OCI-LY1 (cell line): ENCODE data around the gene POLE.

ENCODE experiments used
- H2AFZ ChIP-seq: fragments of 200-600 bp; sonication (generic), shearing (Covaris generic); 2 replicates; pipeline ENCODE4 v1.6.0; 2014; ENCODE audit warnings: antibody characterized with exemption, mild to moderate bottlenecking, low read length
- H3F3A ChIP-seq: fragments of 200-600 bp; sonication (generic), shearing (Covaris generic); 2 replicates; pipeline ENCODE4 v1.6.0; 2014; ENCODE audit warnings: mild to moderate bottlenecking, antibody characterized with exemption, low read length, moderate library complexity; ENCODE audit not compliant: insufficient read depth
- H3K27ac ChIP-seq: fragments of 200-600 bp; sonication (generic); 2 replicates; pipeline ENCODE4 v1.5.1; 2014; ENCODE audit warnings: low read length, mixed run types, mild to moderate bottlenecking, low read depth; ENCODE audit not compliant: poor library complexity, severe bottlenecking
- H3K27me3 ChIP-seq: fragments of 200-600 bp; sonication (generic); 2 replicates; pipeline ENCODE4 v1.6.0; 2014; ENCODE audit warnings: antibody characterized with exemption, mild to moderate bottlenecking, low read length, moderate library complexity; ENCODE audit not compliant: insufficient read depth
- H3K36me3 ChIP-seq: fragments of 200-600 bp; sonication (generic); 2 replicates; pipeline ENCODE4 v1.6.1; 2014; ENCODE audit warnings: mild to moderate bottlenecking, antibody characterized with exemption, low read length, moderate library complexity, mixed read lengths; ENCODE audit not compliant: insufficient read depth
- H3K4me1 ChIP-seq: fragments of 200-600 bp; sonication (generic); 2 replicates; pipeline ENCODE4 v1.5.1; 2014; ENCODE audit warnings: mild to moderate bottlenecking, low read length, moderate library complexity; ENCODE audit not compliant: insufficient read depth, severe bottlenecking
- H3K4me2 ChIP-seq: fragments of 200-600 bp; sonication (generic), shearing (Covaris generic); 2 replicates; pipeline ENCODE4 v1.6.1; 2014; ENCODE audit warnings: low read length
- H3K4me3 ChIP-seq: fragments of 200-600 bp; sonication (generic); 2 replicates; pipeline ENCODE4 v1.5.1; 2014; ENCODE audit warnings: low read length, low read depth, mild to moderate bottlenecking, mixed read lengths; ENCODE audit not compliant: poor library complexity, severe bottlenecking
- H3K79me2 ChIP-seq: fragments of 200-600 bp; shearing (Covaris generic); 2 replicates; pipeline ENCODE4 v1.6.1; 2016; ENCODE audit warnings: mixed run types, low read length, mixed read lengths; ENCODE audit not compliant: insufficient read depth
- H3K9ac ChIP-seq: fragments of 200-600 bp; sonication (generic), shearing (Covaris generic); 2 replicates; pipeline ENCODE4 v1.6.1; 2014; ENCODE audit warnings: mild to moderate bottlenecking, low read length, mixed read lengths
- H3K9me2 ChIP-seq: fragments of 200-600 bp; sonication (generic), shearing (Covaris generic); 2 replicates; pipeline ENCODE4 v1.6.1; 2014; ENCODE audit warnings: low read depth, mild to moderate bottlenecking, low read length, mixed read lengths
- H3K9me3 ChIP-seq: fragments of 200-600 bp; shearing (Covaris generic); 2 replicates; pipeline ENCODE4 v1.6.1; 2014; ENCODE audit warnings: low read length, mixed read lengths
- H4K20me1 ChIP-seq: fragments of 200-600 bp; sonication (generic), shearing (Covaris generic); 2 replicates; pipeline ENCODE4 v1.6.0; 2016; ENCODE audit warnings: mild to moderate bottlenecking, low read length; ENCODE audit not compliant: insufficient read depth
- EZH2 ChIP-seq: fragments of 200-600 bp; sonication (generic), shearing (Covaris generic); IDR thresholded peaks from 2 replicates; pipeline ENCODE4 v1.8.0; 2017; ENCODE audit warnings: borderline replicate concordance, mixed run types, mild to moderate bottlenecking, antibody characterized with exemption, low read length, moderate library complexity, mixed read lengths
- TF ChIP-seq, protein P1 (sequence below): fragments of 200-600 bp; sonication (generic), shearing (Covaris generic); IDR thresholded peaks from 2 replicates; pipeline ENCODE4 v1.5.1; 2017; ENCODE audit warnings: mild to moderate bottlenecking, antibody characterized with exemption, low read length, moderate library complexity, mixed read lengths

The POLE gene

DNA sequence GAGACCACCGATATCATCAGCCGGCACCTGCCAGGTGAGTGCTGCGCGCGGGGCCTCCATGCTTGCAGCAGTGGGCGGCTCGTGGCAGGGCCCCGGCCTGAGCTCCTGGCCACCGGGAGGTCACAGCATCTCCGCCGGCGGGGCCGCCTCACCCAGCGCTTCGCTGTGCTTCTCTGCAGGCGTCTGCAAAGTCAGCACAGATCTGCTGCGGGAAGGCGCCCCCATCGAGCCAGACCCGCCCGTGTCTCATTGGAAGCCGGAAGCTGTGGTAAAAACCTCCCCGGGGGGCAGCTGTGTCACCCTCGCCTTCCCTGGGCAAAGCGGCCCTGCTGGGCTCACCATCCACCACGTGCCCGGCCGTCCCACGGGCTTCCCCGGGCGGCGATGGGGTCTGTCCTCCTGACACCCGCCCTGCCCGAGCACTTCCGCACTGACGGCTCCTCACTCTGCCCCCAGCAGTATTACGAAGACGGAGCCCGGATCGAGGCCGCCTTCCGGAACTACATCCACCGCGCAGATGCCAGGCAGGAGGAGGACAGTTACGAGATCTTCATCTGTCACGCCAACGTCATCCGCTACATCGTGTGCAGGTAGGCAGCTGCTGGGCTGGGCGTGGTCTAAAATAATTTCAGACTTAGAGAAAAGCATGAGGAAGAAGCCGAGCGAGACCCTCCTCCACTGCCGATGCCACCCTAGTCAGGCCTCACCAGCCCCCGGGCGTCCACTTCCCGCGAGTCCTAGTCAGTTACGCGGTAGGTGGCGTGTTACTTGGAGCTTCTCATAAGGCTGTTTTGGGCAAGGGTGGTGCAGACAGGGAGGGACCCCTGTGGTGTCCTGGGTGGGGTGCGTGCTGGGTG is 30.6 kb upstream of the POLE start:
- TF ChIP-seq, protein P1, sequence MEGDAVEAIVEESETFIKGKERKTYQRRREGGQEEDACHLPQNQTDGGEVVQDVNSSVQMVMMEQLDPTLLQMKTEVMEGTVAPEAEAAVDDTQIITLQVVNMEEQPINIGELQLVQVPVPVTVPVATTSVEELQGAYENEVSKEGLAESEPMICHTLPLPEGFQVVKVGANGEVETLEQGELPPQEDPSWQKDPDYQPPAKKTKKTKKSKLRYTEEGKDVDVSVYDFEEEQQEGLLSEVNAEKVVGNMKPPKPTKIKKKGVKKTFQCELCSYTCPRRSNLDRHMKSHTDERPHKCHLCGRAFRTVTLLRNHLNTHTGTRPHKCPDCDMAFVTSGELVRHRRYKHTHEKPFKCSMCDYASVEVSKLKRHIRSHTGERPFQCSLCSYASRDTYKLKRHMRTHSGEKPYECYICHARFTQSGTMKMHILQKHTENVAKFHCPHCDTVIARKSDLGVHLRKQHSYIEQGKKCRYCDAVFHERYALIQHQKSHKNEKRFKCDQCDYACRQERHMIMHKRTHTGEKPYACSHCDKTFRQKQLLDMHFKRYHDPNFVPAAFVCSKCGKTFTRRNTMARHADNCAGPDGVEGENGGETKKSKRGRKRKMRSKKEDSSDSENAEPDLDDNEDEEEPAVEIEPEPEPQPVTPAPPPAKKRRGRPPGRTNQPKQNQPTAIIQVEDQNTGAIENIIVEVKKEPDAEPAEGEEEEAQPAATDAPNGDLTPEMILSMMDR = no peak
- no peak for TF ChIP-seq EZH2
- Histone ChIP-seq H3K9me3 (no peaks in the 10 kb centered on the region), H4K20me1 (no peaks in the 10 kb centered on the region), H3K4me1 (no peaks in the 10 kb centered on the region), H3K27me3 (no peaks in the 10 kb centered on the region), H3K9me2 (no peaks in the 10 kb centered on the region), H3K4me2 (no peak overlapping the region), H3K4me3 (no peak overlapping the region), H2AFZ (no peak overlapping the region), H3K9ac (no peak overlapping the region), H3K79me2 (peaks cover 21% of the 10 kb centered on the region), H3F3A (0 out of 2 replicates have a peak, but pooled peaks cover 3% of the 10 kb centered on the region), H3K36me3 (peaks cover 89% of the 10 kb centered on the region), H3K27ac (no peak overlapping the region)

DNA sequence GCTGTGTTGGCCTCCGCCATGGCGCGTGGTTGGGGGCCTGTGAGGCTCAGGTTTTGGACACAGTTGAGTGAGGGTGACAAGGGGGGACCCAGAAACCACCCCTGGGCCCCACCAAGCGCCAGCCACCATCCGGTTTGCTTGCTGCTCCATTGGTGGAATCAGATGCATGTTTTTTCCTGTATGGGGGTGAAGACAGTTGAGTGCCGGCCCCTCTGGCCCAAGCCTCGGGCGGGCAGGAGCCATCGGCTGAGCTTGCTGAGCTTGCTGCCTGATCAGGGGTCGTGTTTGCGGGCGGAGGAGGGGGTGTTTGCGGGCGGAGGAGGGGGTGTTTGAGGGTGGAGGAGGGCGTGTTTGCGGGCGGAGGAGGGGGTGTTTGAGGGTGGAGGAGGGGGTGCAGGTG is 29.9 kb upstream of the POLE start:
- no peaks in the 10 kb centered on the region for H3K27me3 ChIP-seq
- H3K36me3 ChIP-seq = peaks cover 84% of the 10 kb centered on the region
- no peaks in the 10 kb centered on the region for H4K20me1 ChIP-seq
- H3K27ac ChIP-seq = no peak overlapping the region
- H3K9ac ChIP-seq = no peak overlapping the region
- no peak for TF ChIP-seq EZH2
- TF ChIP-seq, protein P1 = no peak
- no peaks in the 10 kb centered on the region for H3F3A ChIP-seq
- H3K9me2 ChIP-seq = no peaks in the 10 kb centered on the region
- no peak overlapping the region for H2AFZ ChIP-seq
- H3K4me2 ChIP-seq = no peak overlapping the region
- H3K79me2 ChIP-seq = peaks cover 28% of the 10 kb centered on the region
- no peaks in the 10 kb centered on the region for H3K9me3 ChIP-seq
- H3K4me3 ChIP-seq = no peak overlapping the region
- H3K4me1 ChIP-seq = peaks cover 4% of the 10 kb centered on the region

DNA sequence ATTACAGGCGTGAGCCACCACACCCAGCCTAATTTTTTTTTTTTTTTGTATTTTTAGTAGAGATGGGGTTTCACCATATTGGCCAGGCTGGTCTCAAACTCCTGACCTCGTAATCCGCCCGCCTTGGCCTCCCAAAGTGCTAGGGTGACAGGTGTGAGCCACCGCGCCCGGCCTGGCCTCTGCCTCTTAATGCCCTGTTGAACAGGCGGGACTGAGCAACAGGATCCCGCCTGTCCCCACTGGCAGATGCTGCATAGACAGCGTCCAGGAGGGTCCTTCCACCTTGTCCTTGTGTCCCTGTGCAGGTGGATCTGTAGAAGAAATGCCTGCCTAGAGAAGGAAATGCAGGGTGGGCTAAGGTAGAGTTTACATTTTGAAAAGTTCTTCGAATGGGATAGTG is 29.2 kb upstream of the POLE start:
- Histone ChIP-seq H3K9me2 (no peaks in the 10 kb centered on the region), H3K4me2 (no peak overlapping the region), H3K9me3 (no peaks in the 10 kb centered on the region), H3K36me3 (peaks cover 77% of the 10 kb centered on the region), H3K9ac (no peak overlapping the region), H3K27ac (no peak overlapping the region), H3F3A (no peaks in the 10 kb centered on the region), H2AFZ (no peak overlapping the region), H4K20me1 (no peaks in the 10 kb centered on the region), H3K27me3 (no peaks in the 10 kb centered on the region), H3K79me2 (peaks cover 35% of the 10 kb centered on the region), H3K4me3 (no peak overlapping the region), H3K4me1 (peaks cover 9% of the 10 kb centered on the region)
- TF ChIP-seq, protein P1 = no peak
- no peak for TF ChIP-seq EZH2
